Smooth muscle cell (in vitro differentiated cells): ENCODE measurements around the gene PDZRN3. TPM values are rescaled to one million over a fixed set of nuclear protein-coding genes. Genes with fewer than 3 reads are reported as not detected.
A peak's percentile ranks its signal among the peaks of the same experiment; 100 is the strongest.

Experiments
- DNase-seq: peaks from one replicate; lab custom pipeline; 2025; ENCODE audit not compliant: unreplicated experiment; lab: John Stamatoyannopoulos, UW
- H2AFZ ChIP-seq: fragments of 200-600 bp; sonication (generic); 2 replicates; pipeline ENCODE4 v1.6.0; 2016; ENCODE audit warnings: antibody characterized with exemption, low read depth, mild to moderate bottlenecking
- H3F3A ChIP-seq: fragments of 200-600 bp; sonication (generic); 2 replicates; pipeline ENCODE4 v1.6.0; 2017; ENCODE audit warnings: antibody characterized with exemption, low read depth
- H3K27ac ChIP-seq: fragments of 200-600 bp; sonication (generic); 2 replicates; pipeline ENCODE4 v1.5.1; 2016; ENCODE audit warnings: low read depth, mild to moderate bottlenecking
- H3K27me3 ChIP-seq: fragments of 200-600 bp; sonication (generic); 2 replicates; pipeline ENCODE4 v1.6.1; 2016; ENCODE audit warnings: low read depth, mild to moderate bottlenecking
- H3K36me3 ChIP-seq: fragments of 200-600 bp; sonication (generic); 2 replicates; pipeline ENCODE4 v1.5.1; 2016; ENCODE audit warnings: low read depth
- H3K4me1 ChIP-seq: fragments of 200-600 bp; sonication (generic); 2 replicates; pipeline ENCODE4 v1.5.1; 2016; ENCODE audit warnings: low read depth
- H3K4me2 ChIP-seq: fragments of 200-600 bp; sonication (generic); 2 replicates; pipeline ENCODE4 v1.6.0; 2016; ENCODE audit warnings: mild to moderate bottlenecking
- H3K4me3 ChIP-seq: fragments of 200-600 bp; sonication (generic); 2 replicates; pipeline ENCODE4 v1.5.1; 2016; ENCODE audit warnings: mild to moderate bottlenecking
- H3K79me2 ChIP-seq: fragments of 200-600 bp; sonication (generic); 2 replicates; pipeline ENCODE4 v1.6.0; 2016; ENCODE audit warnings: low read depth, mild to moderate bottlenecking
- H3K9ac ChIP-seq: fragments of 200-600 bp; sonication (generic); 2 replicates; pipeline ENCODE4 v1.6.0; 2016; ENCODE audit warnings: low read depth
- H3K9me3 ChIP-seq: fragments of 200-600 bp; sonication (generic); replicated peaks from 2 replicates; pipeline ENCODE4 v1.5.1; 2016; ENCODE audit warnings: low read depth
- H4K20me1 ChIP-seq: fragments of 200-600 bp; sonication (generic); 2 replicates; pipeline ENCODE4 v1.6.0; 2016; ENCODE audit warnings: low read depth
- WGBS: methylation state at CpG from one replicate; pipeline ENCODE4 v1.1.7; 2016; ENCODE audit warnings: low lambda C conversion rate; 5-methylcytosine and 5-hydroxymethylcytosine counted together
- polyA plus RNA-seq: library from polyadenylated mRNA; unstranded; fragments of >200 nt; fragmentation: Nextera tagmentation; extraction: Ambion mirVana; gene quantifications from 2 replicates; pipeline ENCODE4 v1.2.1, GENCODE V29; 2016
- total RNA-seq: library from RNA; depleted of rRNA; stranded (reverse); fragments of >200 nt; gene quantifications from 2 replicates; pipeline ENCODE4 v1.2.3, GENCODE V29; 2014
- TF ChIP-seq, protein P1 (sequence below): fragments of 200-600 bp; sonication (generic); IDR thresholded peaks from 2 replicates; pipeline ENCODE4 v1.5.1; 2017; ENCODE audit warnings: borderline replicate concordance, mild to moderate bottlenecking, antibody characterized with exemption; ENCODE audit not compliant: insufficient read depth, poor library complexity, severe bottlenecking

The PDZRN3 gene
- total and polyA plus RNA-seq, 2 experiments from 2014 or later = 99.5 to 128 TPM

- no peak overlapping the region for H3K4me2 ChIP-seq
- no peak overlapping the region for H3K9ac ChIP-seq
- TF ChIP-seq, protein P1, sequence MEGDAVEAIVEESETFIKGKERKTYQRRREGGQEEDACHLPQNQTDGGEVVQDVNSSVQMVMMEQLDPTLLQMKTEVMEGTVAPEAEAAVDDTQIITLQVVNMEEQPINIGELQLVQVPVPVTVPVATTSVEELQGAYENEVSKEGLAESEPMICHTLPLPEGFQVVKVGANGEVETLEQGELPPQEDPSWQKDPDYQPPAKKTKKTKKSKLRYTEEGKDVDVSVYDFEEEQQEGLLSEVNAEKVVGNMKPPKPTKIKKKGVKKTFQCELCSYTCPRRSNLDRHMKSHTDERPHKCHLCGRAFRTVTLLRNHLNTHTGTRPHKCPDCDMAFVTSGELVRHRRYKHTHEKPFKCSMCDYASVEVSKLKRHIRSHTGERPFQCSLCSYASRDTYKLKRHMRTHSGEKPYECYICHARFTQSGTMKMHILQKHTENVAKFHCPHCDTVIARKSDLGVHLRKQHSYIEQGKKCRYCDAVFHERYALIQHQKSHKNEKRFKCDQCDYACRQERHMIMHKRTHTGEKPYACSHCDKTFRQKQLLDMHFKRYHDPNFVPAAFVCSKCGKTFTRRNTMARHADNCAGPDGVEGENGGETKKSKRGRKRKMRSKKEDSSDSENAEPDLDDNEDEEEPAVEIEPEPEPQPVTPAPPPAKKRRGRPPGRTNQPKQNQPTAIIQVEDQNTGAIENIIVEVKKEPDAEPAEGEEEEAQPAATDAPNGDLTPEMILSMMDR = no peak
- no peaks in the 10 kb centered on the region for H3K36me3 ChIP-seq
- H3K79me2 ChIP-seq = no peaks in the 10 kb centered on the region
- WGBS = 66% methylated on average over 3 of the region's 3 CpGs
- H3K27ac ChIP-seq = no peak overlapping the region
- no peaks in the 10 kb centered on the region for H4K20me1 ChIP-seq
- H3K27me3 ChIP-seq = no peaks in the 10 kb centered on the region
- no peak overlapping the region for H3K4me3 ChIP-seq
- H2AFZ ChIP-seq = no peak overlapping the region
- H3K9me3 ChIP-seq = no peaks in the 10 kb centered on the region
- no peaks in the 10 kb centered on the region for H3F3A ChIP-seq
- H3K4me1 ChIP-seq = peaks cover 5% of the 10 kb centered on the region
- no peak for DNase-seq
Measured at GRCh38 chr3:73667889-73668288, 43.1 kb upstream of the PDZRN3 start.

DNA sequence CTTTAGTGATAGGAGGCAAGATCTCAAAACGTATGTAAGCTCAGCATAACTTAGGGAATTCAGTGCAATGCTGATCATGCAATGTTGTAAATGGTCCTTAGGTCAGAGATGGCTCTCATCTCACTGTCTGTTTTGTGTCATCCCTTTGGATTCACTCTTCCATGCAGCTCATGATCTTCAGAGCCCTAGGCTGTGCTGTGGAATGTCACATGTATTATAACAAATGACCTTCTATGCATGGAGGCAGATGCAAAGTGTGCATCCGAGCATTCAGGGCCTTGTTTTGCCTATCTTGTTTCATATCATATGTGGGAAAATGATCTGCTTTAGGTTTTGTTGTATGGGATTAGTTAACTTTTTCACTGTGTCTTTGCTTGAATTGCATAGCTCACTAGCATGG is 40.5 kb upstream of the PDZRN3 start:
- peaks cover 5% of the 10 kb centered on the region for H3K4me1 ChIP-seq
- H4K20me1 ChIP-seq = no peaks in the 10 kb centered on the region
- no peaks in the 10 kb centered on the region for H3K9me3 ChIP-seq
- no peaks in the 10 kb centered on the region for H3K27me3 ChIP-seq
- H3K79me2 ChIP-seq = no peaks in the 10 kb centered on the region
- no peak for DNase-seq
- H3K27ac ChIP-seq = no peak overlapping the region
- no peaks in the 10 kb centered on the region for H3F3A ChIP-seq
- no peak overlapping the region for H3K4me3 ChIP-seq
- H2AFZ ChIP-seq = no peak overlapping the region
- H3K36me3 ChIP-seq = no peaks in the 10 kb centered on the region
- H3K9ac ChIP-seq = no peak overlapping the region
- TF ChIP-seq, protein P1 = no peak
- 43% methylated on average over 2 of the region's 2 CpGs for WGBS
- H3K4me2 ChIP-seq = no peak overlapping the region

GRCh38 chr3:73664389-73664788 is 39.6 kb upstream of the PDZRN3 start:
- Histone ChIP-seq H3K4me2 (peak overlapping the region; percentile 23), H3K27ac (no peak overlapping the region), H3K79me2 (no peaks in the 10 kb centered on the region), H3K27me3 (no peaks in the 10 kb centered on the region), H3K9me3 (no peaks in the 10 kb centered on the region), H3F3A (no peaks in the 10 kb centered on the region), H3K36me3 (no peaks in the 10 kb centered on the region), H4K20me1 (no peaks in the 10 kb centered on the region), H3K9ac (no peak overlapping the region), H2AFZ (peak overlapping the region; percentile 0), H3K4me1 (peaks cover 5% of the 10 kb centered on the region), H3K4me3 (no peak overlapping the region)
- TF ChIP-seq, protein P1 = no peak
- WGBS = 10% methylated on average over 4 of the region's 4 CpGs
- no peak for DNase-seq

DNA sequence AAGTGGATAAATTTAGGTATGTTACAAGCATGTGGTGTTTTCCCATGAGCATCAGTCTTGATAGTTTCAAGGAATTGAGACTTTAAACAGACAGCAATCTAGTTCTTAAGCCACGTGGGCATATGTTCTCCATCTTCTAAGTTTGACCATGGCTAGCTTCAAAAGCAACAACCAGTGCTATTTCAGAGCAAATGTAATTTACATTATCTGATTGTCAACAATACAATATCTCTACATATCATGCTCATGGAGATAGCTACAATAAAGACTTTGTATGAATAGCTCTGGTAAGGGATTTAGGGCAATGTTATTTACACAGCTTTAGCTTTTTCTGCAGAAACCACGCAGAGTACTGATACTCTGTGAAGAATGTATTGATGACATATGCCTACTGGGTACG is 38.8 kb upstream of the PDZRN3 start:
- Histone ChIP-seq H3K36me3 (no peaks in the 10 kb centered on the region), H3K9ac (no peak overlapping the region), H3K79me2 (no peaks in the 10 kb centered on the region), H3K4me3 (no peak overlapping the region), H3K4me1 (no peaks in the 10 kb centered on the region), H3K4me2 (no peak overlapping the region), H3K27ac (no peak overlapping the region), H4K20me1 (no peaks in the 10 kb centered on the region), H3K27me3 (no peaks in the 10 kb centered on the region), H3K9me3 (no peaks in the 10 kb centered on the region), H3F3A (no peaks in the 10 kb centered on the region), H2AFZ (no peak overlapping the region)
- 50% methylated on average over 3 of the region's 3 CpGs for WGBS
- TF ChIP-seq, protein P1 = no peak
- DNase-seq = no peak
